Cardiac septum (tissue), 1 donor: Measurements from ENCODE around the gene AVP. TPM values are rescaled to one million over a fixed set of nuclear protein-coding genes. Genes with fewer than 3 reads are reported as not detected.
"Not testable (repeated sequence)": the region's sequence is repeated elsewhere in the genome, so short reads cannot be mapped to it uniquely, and the experiment has no call there.

ENCODE experiments used
- DNase-seq: peaks from one replicate; pipeline ENCODE4 v3.0.0-alpha.2; 2020; ENCODE audit warnings: low spot score
- intact Hi-C: fragments of 100-400 bp; cut with DNase I; formaldehyde crosslinking; loops from one replicate; pipeline ENCODE4 v1.14.0; 2022
- total RNA-seq: library from RNA; stranded (reverse); fragmentation: NEBNext Ultra II Directional; extraction: Animal tissue kit (Norgen Biotek cat#: 25700); gene quantifications from one replicate; pipeline ENCODE4 v1.2.1, GENCODE V29; 2021
- donor health status: DM: no; HTN: no; CAD: no.

AVP gene
- total RNA-seq, 1 donor from 2014 or later, result not detected

DNA sequence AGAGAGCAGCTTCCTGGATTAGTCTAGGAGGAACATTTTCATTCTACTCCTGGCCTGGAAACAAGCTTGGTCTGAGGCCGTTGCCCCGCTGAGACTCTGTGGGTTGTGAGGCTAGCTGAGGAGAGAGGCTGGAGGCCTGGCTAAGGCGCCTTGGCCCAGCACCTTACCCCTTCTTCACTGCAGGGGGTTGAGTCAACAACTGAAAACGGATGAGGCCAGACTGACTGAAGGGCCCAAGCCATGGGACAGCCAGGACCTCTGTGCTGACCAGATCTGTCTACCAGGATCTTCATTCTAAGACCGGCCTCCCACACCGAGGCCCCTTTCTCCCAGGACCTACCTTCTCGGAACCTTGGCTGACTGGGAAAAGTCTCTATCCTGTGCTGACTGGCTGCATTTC is 3.5 kb upstream of the AVP start:
- intact Hi-C loops, result no loop called here

DNA sequence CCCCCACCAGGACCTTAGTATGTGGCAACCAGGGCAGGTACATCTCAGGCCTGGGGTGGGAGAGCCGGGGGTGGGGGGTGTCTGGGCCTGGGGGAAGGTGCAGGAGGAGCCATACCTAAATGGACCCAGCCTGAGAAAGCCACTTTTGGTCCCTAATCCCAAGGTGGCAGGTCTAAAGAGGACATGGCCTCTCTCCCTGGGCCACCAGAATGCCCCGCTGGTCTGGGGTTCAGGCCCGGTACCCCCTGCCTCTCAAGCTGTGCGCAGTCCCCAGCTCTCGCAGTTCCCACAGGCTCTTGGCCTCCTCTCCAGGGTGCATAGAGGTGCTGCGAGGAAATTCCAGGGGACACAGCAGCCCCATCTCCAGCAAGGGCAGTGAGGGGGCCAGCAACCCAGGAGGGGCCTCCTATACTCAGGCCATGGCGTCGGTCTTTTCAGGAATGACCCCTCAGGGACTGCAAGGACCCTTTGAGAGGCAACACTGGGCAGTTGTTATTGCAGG is 1.1 kb upstream of the AVP start:
- no peak for DNase-seq
- intact Hi-C loops, result no loop called here

More for the DNA sequence above, 3.5 kb upstream of the AVP start:
- no peak for DNase-seq

DNA sequence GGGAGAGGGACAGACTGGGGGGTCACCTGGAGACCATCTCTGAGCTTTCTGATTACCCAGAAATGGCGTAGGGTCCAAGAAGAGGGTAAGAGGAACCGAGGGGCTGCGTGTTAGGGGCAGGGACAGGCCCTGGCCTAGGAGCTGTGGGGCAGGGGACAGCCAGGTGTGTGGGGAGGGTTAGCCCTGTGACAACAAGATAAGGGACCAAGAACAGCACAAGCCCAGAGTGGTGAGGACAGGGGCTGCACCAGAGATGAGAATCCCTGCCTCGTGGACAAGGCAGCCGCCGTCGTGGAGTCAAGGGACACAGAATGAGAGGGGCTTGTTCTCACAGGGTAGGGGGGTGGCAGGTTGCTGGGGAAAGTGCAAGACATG is 449 bp upstream of the AVP start:
- DNase-seq, result no peak

DNA sequence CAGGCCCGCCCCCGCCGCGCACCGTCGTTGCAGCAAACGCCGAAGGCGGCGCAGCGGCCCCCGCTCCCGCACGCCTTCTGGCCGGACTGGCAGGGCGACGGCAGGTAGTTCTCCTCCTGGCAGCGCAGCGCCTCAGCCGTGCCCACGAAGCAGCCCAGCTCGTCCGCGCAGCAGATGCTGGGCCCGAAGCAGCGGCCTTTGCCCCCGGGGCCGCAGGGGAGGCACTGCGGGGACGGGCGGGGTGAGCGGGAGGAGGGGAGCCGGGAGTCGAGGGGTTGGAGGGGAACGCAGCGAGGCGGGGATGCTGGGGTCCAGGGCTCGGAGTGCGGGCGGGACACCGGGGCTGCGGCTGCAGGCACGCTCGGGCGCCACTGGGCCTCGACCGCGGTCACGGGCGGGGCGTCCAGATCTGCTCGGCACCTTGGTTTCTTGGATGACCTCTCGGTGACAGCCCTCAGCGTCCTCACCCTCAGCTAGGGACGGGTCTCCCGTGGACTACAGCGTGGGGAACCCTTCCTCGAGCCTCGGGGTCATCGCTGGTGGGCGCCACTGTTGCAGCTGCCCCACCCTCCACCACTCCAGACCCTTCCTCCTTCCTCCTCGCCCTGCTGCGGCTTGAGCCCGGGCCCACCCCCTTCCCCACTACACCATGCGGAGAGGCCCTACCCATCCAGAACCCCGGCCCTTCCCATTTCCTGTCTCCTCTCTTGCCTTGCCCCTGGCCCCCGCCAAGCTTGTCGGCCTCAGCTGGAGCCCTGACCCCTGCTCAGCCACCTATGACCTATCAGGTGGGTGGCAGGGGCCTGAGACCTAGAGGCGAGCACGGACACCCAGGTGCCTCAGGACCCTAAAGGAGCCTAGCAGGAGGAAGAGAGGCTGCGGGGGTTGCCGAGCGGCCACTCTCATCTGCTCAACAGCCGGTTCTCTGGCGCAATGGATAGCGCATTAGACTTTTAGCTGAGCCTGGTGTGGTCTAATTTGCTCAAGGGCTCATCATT is 1.3 kb downstream of the AVP start:
- no peak for DNase-seq
- intact Hi-C loops, result no loop called here

More for the DNA sequence above, 449 bp upstream of the AVP start:
- intact Hi-C loops, result no loop called here

DNA sequence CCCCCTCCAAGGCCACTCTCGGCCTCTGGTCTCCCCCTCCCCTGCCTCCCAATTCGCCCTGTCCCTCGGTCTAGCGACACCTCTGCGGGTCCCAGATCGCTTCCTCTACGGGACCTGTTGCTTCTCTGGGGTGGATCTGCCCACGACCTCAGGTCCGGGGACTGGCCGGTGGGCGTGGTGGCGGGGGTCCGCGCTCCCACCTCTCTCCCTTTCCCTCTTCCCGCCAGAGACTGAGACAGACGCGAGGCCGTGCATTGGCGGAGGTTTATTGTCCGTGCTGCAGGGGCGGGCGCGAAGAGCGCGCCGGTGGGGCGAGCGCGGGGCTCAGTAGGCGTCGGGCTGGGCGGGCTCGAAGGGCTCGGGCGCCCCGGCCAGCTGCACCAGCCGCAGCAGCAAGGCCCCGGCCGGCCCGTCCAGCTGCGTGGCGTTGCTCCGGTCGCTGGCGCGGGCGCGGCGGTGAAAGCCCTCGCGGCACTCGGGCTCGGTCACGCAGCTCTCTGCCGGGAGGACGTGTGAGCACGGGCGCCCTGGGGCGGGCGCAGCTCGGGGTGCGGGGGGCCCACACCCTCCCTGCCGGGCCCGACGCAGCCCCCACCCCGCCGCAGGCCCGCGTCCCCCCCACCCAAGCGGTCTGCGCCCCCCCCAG is 2.1 kb downstream of the AVP start:
- DNase-seq, result no peak
- intact Hi-C loops, result no loop called here

DNA sequence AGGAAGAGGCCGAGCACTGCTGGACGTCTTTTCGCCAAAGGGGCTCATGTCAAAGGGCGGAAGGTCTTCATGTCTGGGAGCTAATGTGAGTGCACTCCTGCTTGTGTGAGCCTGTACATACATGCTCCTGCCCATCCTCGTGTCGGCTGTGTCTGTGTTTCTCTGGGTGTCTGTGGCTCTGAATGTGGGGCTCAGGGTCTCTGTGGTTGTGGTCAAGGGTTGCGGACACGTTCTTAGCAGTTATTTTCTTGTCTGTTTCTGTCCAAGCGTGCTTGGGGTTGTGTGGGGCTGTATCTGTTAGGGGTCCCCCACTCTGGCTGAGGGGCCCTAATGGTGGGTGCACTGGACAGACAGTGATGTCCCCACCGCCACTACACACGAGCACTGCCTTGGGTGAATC is 2.9 kb downstream of the AVP start:
- intact Hi-C loops, result no loop called here
- DNase-seq, result no peak

DNA sequence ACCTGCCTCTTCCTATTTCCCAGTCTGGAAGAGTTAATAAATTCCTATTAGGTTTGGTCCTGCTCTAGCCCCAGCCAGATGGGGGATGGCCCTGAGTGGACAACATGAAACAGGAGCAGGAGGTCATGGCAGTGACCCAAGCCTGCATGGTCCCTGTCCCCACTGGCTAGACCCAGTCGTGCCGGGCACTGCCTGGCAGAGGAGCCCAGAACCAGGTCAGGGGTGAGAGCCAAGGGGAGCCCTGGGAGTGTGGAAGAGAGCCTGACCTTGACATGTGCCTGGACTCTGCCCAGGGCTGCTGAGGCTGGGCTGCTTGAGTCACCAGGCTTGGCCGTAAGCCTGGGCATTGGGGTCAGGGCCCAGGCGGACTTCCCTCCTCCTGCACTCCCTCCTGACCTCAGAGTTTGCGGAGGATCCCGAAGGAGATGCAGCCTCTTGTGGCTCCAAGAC is 3.6 kb downstream of the AVP start:
- intact Hi-C loops, result no loop called here
- peak; percentile 81 for DNase-seq

DNA sequence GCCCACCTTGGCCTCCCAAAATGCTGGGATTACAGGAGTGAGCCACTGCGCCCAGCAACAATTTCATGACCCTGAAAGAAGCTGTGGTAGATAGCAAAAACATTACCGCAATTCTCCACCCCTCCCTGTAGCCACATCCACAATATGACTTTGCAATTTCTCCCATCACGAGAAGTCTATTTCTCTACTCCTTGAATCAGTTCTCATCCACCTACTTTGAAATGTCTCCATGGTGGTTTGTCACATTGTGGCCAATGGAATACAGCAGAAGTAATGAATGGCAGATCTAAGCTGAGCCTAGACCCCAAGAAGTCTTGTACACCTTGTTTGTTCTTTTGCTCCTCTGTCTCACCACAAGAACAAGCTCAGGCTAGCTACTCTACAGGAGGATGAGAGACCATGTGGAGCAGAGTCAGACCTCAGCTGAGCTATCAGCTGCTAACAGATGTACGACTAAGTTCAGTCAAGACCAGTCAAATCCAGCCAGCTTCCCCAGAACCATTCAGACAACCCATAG is 6.8 kb downstream of the AVP start:
- DNase-seq, result no peak
- intact Hi-C loops, result no loop called here

DNA sequence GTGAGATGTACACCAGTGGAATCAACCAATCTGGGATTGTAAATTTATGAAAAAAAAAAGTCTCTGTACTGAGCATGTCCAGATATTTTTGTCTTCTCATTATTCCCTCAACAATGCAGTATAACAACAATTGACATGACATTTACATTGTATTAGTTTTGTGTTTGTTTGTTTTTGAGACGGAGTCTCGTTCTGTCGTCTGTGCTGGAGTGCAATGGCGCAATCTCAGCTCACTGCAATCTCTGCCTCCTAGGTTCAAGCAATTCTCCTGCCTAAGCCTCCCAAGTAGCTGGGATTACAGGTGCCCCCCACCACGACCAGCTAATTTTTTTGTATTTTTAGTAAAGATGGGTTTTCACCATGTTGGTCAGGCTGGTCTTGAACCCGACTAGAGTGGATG is 9.2 kb downstream of the AVP start:
- DNase-seq, intact Hi-C loops: not testable (repeated sequence)

DNA sequence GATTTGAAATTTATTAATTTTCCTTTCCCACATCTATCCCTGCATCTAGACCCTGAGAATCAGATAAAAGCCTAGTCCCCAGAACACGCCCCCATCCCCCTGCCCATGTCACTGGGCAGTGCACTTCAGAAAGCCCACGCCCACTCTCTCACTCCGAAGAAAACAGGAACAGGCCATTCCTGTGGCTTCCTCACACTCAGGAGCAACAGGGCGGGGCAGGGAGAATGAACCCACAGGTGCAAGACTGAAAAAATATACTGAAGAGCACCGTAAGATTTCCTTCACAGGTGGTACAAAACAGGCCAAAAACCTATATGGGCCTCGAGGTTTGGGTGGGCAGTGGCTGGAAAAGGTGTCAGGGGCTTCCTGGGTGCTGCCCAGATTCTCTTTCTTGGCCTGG is 9.7 kb downstream of the AVP start:
- intact Hi-C loops, result no loop called here
- DNase-seq, result no peak

DNA sequence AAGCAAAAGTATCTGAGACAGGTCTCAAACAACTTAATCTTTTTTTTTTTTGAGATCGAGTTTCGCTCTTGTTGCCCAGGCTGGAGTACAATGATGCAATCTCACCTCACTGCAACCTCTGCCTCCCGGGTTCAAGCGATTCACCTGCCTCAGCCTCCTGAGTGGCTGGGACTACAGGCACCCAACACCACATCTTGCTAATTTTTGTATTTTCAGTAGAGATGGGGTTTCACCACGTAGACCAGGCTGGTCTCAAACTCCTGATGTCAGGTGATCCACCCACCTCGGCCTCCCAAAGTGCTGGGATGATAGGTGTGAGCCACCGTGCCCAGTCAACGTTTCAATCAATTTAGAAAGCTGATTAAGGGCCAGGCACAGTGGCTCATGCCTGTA is 11.3 kb downstream of the AVP start:
- DNase-seq, intact Hi-C loops: not testable (repeated sequence)

DNA sequence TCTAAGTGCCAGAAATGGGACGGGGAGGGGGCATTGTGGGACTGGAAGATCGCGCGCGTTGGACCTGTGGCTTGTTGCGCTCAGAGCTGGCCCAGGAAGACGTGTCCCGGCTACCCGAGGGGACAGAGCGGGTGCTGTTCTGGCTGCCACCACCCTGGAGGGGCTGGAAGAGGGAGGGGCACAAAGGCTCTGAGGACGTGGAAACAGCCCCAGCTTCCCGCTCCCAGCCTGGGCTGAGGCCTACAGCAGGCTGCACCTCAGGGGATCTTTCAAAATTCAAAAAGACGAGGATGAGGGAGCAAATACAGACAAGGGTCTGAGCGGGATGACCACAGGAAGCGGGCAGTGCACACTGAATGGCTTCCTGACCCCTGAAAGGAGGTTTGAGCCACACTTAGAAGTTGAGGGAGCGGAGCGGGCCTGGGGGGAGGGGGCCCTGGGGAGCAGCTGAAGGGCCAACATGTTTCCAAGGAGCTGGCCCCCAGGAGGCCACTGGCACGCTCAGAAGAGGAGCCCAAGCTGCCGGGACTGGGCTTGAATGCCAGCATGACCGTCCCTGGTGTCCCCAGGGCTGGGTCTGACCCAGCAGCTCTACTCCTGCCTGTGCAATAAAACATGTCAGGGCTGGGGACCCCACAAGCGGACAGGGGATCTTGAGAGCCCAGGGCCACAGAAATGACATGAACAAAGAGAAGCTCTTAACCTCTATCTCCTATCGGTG is 11.8 kb downstream of the AVP start:
- intact Hi-C loops, result no loop called here
- no peak for DNase-seq

DNA sequence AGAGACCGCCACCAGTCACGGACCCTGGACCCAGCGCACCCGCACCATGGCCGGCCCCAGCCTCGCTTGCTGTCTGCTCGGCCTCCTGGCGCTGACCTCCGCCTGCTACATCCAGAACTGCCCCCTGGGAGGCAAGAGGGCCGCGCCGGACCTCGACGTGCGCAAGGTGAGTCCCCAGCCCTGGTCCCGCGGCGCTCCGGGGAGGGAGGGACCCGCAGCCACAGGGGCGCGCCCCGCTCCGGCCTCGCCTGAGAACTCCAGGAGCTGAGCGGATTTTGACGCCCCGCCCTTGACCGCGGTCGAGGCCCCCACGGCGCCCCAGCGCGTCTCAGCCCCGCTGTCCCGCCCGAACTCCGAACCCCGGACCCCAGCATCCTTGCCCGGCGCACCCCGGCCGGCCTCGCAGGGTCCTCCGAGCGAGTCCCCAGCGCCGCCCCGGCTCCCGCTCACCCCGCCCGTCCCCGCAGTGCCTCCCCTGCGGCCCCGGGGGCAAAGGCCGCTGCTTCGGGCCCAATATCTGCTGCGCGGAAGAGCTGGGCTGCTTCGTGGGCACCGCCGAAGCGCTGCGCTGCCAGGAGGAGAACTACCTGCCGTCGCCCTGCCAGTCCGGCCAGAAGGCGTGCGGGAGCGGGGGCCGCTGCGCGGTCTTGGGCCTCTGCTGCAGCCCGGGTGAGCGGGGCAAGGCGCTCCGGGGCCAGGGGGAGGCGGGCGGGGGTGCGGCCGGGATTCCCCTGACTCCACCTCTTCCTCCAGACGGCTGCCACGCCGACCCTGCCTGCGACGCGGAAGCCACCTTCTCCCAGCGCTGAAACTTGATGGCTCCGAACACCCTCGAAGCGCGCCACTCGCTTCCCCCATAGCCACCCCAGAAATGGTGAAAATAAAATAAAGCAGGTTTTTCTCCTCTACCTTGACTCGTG is 12.7 kb downstream of the AVP start, which contains the start of gene OXT:
Gene OXT (plus strand): TSS at position 11 of the 920 bp plus-strand sequence. CDS start 36 bp downstream, at position 47.
- intact Hi-C loops, result no loop called here
- DNase-seq, result no peak

DNA sequence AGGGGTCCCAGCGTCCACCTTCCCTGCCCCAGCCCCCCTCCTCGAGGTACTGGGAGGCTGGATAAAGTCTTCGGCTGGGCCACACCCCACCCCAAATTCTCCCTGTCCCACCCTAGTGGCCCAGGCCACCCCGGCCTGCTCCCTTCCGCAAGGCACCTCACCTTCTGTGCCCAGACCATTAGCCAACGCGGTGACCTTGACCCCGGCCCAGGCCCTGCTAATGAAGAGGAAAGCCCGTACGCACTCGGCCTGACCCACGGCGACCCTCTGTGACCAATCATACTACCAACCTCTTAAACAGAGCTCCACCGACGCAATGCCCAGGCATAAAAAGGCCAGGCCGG is 13.3 kb downstream of the AVP start:
- DNase-seq, result no peak
- intact Hi-C loops, result no loop called here

DNA sequence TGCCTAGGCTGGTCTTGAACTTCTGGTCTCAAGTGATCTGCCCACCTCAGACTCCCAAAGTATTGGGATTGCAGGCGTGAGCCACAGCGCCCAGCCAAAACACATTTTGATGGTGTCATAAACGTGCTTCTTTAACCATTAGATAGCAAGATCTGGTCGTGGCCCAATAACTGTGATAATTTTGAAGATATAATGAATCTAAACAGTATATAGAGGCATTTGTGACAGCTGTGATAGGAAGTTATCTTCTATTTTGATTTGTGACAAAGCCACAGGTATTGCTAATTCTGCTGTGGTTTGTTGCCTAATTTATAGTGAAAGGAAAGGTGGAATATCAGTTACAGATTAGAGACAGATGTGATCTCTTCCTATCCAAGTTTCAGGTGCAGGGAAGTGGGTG is 13.8 kb downstream of the AVP start:
- DNase-seq, result no peak
- intact Hi-C loops, result no loop called here

DNA sequence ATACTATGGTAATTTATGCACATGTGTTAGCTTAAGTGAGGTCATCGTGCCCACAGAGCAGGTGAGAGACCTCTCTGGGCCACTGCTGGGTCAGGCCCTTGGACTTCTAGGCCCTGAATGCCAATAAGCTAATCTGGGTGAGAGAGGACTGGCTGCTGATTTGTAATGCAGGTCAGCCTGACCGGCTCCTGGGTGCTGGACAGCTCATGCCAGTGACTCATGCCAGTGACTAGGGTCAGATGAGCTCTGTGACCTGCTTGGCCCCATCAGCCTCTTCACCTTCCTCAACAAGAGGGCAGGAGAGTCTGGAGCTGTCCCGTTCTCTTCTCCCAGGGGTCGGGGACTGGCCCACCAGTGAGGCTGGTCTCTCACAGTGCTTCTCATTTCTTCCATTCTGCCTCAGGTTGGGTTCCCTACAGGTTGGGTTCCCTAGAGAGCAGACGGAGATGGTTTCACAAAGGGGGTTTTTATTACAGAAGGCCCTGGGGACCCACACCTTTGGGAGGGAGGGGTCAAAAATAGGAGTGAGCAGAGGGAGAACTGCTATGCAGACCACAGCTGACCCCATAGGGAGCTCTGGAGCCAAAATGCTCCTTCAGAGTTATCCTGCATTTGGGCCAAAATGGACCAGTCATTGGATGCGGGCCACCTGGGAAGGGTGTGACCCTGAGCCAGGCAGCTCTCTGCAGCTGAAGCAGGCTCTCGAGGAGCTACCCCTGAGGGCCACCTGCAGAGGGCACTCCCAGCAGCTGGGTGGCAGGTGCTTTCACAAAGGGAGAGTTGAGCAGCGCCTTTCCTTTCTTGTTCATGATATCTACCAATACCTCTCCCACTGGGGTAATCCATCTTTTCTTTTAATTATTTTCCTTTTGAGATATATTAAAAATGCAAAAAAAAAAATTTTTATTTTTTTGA is 15.3 kb downstream of the AVP start:
- intact Hi-C loops, result no loop called here
- DNase-seq, result no peak

DNA sequence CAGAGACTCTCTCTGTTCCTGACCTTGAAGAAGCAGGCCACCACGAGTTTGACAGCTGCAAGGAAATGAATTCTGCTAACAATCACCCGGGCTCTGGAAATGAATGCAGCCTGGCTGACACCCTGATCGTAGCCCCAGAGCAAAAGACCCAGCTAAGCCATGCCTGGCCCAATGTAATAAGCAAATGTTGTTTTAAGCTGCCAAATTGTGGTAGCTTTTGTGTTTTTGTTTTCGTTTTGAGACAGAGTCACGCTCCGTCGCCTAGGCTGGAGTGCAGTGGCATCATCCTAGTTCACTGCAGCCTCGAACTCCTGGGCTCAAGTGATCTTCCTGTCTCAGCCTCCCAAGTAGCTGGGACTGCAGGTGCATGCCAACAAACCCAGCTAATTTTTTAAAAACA is 16.4 kb downstream of the AVP start:
- DNase-seq, result no peak

More for the DNA sequence above, 16.4 kb downstream of the AVP start:
- intact Hi-C loops, result no loop called here
